Measurements from ENCODE around the gene PSPN.
"Not testable (repeated sequence)": the region's sequence is repeated elsewhere in the genome, so short reads cannot be mapped to it uniquely, and the experiment has no call there.

PSPN gene

DNA sequence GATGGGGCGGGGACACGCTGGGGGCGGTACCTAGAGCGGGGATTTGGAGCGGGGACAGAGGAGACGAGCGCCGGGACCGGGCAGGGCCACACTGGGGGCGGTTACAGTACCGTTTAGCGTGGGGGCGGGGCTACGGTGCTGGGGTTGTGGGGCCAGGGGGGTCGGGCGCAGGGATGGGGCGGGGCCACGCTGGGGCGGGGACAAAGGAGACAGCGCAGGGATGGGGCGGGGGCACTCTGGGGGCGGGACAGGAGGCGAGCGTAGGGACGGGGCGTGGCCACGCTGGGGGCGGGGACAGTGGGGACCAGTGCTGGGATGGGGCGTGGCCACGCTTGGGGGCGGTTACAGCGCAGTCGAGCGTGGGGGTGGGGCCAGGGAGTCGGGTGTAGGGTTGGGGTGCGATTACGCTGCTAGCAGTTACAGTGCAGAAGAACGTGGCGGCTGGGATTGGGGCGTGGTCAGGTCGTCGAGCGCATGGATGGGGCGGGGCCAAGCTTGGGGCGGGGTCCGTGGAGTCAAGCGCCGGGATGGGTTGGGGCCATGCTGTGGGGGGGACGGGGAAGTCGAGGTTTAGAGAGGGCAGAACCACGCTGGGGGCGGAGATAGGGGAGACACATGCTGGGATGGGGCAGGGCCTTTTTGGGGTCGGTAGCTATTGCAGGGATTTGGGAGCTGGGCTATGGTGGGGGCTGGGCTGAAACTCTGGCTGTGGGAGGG, 2.5 kb downstream of the PSPN start:
- DNase-seq (ENCODE audit: low read depth): peak; percentile 79

DNA sequence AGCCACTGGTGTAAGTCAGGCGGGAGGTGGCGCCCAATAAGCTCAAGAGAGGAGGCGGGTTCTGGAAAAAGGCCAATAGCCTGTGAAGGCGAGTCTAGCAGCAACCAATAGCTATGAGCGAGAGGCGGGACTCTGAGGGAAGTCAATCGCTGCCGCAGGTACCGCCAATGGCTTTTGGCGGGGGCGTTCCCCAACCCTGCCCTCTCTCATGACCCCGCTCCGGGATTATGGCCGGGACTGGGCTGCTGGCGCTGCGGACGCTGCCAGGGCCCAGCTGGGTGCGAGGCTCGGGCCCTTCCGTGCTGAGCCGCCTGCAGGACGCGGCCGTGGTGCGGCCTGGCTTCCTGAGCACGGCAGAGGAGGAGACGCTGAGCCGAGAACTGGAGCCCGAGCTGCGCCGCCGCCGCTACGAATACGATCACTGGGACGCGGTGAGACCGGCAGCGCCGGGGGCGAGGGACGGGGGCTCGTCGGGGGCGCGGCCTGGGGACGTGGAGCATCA, 3.1 kb downstream of the PSPN start, which contains the start of gene ALKBH7:
ALKBH7 (plus strand) TSS at position 201 of the 502 bp plus-strand sequence; CDS start at position 228, 27 bp downstream.
- DNase-seq (ENCODE audit: low read depth): peak; percentile 96

DNA sequence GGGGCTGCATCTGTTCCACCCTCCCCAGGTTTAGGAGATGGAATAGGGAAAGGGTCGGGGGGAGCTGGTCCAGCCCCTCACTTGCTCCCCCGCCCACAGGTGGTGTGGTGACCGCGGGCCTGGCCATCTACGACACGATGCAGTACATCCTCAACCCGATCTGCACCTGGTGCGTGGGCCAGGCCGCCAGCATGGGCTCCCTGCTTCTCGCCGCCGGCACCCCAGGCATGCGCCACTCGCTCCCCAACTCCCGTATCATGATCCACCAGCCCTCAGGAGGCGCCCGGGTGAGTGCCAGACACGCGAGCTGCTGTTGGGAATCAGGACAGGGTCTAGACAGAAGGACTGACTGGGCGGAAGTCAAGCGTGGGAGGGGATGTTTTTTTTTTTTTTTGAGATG, 11.4 kb downstream of the PSPN start:
- DNase-seq (ENCODE audit: low read depth): no peak

DNA sequence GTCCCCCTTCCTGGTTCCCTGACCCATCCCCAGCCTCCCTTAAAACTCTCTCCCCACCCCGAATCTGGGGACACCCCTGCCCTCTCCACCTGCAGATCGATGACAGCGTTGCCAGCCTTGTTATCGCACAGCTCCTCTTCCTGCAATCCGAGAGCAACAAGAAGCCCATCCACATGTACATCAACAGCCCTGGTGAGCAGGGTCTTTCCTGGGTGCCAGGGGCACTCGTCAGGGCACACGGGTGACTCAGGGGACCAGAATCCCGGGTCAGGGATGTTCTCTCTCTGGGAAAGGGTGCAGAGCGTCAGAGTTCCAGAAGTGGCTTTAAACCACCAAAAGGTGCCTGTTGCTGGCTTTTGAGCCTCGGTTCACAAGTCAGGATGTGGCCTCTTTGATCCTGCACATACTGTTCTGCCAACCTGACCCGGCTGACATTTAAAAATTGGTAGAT, 13.4 kb downstream of the PSPN start:
- no peak for DNase-seq (ENCODE audit: low read depth)

DNA sequence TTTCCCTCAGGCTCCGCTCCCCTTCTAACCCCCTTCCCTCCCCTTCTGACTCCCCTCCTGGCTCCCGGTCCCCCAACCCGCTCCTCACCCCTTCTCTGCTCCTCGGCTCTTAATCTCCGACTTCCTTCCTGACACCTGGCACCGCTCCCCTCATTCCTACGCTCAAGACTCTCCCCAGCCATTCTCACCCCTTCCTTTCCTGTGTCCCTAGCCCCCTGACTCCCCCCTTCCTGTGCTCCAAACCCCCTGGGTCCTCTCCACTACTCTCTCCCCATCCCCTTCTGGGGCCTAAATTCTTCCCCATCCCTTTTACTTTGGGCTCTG, 13.7 kb downstream of the PSPN start:
- DNase-seq (ENCODE audit: low read depth): no peak

DNA sequence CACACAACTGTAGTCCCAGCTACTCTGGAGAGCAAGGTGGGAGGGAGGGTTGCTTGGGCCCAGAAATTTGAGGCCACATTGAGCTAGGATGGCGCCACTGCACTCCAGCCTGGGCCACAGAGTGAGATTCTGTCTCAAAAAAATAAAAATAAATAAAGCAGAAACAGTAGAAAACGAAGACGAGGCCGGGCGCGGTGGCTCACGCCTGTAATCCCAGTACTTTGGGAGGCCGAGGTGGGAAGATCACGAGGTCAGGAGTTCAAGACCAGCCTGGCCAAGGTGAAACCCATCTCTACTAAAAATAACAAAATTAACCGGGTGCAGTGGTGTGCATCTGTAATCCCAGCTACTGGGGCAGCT, 14.9 kb downstream of the PSPN start:
- DNase-seq (ENCODE audit: low read depth): not testable (repeated sequence)

DNA sequence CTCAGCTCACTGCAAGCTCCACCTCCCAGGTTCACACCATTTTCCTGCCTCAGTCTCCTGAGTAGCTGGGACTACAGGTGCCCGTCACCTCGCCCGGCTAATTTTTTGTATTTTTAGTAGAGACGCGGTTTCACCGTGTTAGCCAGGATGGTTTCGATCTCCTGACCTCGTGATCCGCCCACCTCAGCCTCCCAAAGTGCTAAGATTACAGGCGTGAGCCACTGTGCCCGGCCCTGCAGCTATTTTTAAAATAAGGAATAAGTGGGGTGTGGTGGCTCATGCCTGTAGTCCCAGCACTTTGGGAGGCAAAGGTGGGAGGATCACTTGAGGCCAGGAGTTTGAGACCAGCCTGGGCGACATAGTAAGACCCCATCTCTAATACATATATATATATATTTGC, 15.3 kb downstream of the PSPN start:
- DNase-seq (ENCODE audit: low read depth): not testable (repeated sequence)

DNA sequence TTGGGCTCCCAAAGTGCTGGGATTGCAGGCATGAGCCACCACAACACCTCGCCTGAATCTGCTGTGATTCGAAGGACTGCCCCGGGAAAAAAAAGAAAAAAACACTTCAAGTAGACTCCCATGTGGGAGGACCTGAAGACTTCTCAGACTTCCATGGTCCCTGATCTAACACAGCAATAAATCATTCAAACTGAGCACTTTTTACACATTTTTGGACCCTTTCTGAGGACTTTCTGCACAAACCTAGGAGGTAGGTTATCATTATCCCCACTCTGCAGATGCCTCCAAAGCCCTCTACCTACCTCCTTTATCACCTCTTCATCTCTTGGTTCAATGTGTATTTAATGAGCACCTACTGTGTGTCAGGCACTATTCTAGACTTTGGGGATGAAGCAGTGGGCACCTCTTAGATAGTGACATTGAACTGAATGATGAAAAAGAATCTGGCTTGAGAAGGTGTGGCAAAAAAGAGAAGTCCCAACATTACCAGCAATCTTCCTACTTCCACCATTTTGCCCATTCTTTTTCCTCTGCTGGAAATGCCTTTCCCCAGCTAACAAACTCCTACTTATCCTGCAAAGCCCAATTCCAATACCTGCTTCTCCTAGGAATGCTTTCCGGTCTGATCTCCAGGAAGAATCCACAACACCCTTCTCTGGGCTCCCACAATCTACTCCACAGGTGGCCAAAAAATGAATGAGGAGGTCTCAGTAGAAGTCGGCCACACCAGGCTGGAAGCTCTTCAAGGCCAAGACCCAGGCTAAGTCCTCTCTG, 16.0 kb downstream of the PSPN start:
- DNase-seq (ENCODE audit: low read depth): no peak

DNA sequence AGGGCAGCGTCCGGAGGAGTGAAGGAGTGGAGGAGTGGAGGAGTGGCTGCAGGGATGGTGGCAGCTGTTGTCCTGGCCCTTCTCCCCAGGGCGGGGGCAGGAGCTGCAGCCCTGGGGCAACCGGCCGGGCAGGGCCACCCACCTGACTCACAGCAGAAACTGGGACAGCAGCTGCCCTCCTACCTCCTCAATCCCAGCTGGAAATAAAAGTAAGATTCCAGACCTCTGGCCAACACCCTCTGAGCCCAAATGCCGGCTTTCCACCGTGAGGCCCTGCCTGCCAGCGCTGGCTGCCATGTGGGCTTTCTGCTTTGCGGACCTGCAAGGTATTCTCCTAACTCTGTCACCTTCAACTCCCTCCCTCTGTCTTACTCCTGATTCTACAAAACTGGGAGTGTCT, 17.7 kb downstream of the PSPN start:
- no peak for DNase-seq (ENCODE audit: low read depth)

DNA sequence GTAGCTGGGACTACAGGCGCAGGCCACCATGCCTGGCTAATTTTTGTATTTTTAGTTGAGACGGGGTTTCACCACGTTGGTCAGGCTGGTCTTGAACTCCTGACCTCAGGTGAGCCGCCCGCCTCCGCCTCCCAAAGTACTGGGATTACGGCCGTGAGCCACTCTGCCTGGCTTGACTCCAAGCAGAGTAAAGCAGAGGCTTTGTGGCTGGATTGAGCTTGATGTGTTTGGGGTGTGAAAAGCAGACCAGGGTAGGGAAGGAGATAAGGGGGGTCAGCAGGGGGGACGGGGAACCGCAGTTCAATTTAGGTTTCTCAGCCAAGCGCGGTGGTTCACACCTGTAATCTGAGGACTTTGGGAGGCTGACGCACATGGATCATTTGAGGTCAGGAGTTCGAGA, 18.6 kb downstream of the PSPN start:
- no peak for DNase-seq (ENCODE audit: low read depth)

DNA sequence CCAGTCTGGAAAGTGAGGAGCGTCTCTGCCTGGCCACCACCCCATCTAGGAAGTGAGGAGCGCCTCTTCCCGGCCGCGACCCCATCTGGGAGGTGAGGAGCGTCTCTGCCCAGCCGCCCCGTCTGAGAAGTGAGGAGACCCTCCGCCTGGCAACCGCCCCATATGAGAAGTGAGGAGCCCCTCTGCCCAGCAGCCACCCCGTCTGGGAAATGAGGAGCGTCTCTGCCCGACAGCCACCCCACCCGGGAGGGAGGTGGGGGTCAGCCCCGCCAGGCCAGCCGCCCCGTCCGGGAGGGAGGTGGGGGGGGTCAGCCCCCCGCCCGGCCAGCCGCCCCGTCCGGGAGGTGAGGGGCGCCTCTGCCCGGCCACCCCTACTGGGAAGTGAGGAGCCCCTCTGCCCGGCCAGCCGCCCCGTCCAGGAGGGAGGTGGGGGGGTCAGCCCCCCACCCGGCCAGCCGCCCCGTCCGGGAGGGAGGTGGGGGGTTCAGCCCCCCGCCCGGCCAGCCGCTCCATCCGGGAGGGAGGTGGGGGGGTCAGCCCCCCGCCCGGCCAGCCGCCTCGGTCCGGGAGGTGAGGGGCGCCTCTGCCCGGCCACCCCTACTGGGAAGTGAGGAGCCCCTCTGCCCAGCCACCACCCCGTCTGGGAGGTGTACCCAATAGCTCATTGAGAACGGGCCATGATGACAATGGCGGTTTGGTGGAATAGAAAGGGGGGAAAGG, 20.3 kb downstream of the PSPN start:
- not testable (repeated sequence) for DNase-seq (ENCODE audit: low read depth)

DNA sequence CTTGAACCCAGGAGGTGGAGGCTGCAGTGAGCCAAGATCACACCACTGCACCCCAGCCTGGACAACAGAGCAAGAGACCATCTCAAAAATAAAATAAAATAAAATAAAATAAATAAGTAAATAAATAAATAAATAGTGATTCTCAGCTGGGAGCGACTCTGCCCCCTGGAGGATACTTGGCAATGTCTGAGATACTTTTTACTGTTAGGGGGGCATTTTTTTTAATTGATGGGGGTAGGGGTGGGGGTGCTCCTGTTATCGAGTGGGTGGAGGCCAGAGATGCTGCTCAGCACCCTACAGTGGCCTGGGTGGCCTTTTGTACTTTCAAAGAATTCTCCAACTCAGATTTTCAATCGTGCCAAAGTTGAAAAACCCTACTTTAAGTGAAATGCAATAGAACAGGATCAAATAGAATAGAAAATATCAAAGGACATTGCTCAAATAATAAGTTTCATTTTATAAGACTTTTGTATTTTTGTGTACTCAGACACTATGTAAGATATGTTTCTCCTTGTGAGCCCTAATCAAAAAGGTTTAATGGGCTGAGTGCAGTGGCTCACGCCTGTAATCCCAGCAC, 21.5 kb downstream of the PSPN start:
- DNase-seq (ENCODE audit: low read depth): no peak

DNA sequence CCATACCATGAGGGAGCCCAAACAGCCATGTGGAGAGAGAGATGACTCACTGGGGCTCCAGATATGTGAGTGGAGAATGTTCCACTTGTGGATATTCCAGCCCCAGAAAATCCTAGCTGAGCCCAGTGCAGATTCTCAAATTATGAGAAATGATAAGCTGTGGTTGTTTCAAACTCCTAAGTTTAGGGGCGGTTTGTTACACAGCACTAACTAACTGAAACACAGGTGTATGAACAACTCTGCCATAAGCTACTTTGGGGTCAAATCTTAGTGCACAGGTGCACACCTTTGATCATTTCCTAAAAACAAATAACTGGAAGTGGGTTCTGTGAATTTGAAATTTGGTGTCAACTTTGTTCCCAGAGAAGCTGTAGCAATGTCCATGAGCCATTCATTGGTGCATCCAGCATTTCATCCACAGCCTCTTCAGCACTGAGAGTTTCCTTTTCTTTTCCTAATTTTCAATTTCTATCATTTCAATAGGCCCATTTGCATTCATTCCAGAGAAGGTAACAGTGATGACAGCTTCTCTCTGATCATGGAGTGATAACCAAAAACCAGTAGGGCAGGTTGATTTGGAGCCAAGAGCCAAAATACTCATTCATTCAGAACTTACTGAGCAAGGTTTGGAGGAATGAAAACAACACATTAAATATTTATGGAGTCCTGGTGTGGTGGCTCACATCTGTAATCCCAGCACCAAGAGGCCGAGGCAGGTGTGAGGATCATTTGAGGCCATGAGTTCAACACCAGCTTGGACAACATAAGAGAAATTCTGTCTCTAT, 23.2 kb downstream of the PSPN start:
- no peak for DNase-seq (ENCODE audit: low read depth)

DNA sequence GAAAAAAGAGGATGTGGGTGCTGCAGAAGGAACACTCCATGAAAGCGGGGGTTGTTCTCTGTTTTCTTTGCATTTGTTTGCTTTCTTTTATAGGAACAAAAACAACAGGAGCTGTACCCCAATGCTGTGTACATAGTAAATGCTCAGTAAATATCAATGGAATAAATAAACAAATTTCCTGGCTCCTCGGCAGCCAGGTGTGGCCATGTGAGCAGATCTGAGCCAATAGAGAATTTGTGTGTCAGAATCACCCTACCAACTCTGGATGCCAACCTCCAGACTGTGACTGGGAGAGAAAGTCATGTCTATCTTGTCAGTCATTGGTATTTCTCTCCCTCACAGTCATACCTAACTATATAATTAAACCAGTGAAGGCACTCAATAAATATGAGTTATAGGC, 25.0 kb downstream of the PSPN start:
- DNase-seq (ENCODE audit: low read depth): no peak

DNA sequence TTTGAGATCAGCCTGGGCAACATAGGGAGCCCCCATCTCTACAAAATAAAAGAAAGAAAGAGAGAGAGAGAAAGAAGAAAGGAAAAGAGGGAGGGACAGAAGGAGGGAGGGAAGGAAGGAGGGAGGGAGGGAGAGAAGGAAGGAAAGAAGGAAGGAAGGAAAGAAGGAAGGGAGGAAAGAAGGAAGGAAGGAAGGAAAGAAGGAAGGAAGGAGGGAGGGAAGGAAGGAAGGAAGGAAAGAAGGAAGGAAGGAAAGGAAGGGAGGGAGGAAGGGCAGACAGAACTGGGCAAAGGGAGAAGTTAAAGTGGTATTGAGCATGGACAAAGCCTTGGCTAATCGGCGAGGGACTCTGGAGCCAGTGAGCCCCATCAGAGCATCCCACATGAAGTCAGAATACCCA, 26.5 kb downstream of the PSPN start:
- DNase-seq (ENCODE audit: low read depth): not testable (repeated sequence)

DNA sequence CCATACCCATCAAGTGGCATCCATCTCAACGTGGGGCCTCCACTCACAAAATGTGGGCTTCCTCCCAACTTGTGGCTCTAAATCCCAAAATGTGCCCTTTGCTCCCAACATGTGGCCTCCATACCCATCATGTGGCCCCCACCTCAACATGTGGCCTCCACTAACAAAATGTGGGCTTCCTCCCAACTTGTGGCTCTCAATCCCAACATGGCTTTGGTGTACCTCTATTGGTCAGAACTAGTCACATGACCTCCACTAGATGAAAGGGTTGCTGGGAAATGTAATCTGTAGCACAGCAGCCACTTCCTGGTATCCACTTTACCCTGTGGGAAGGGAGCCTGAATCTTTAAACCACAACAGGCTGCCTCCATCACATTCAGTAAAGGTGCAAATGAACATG, 32.3 kb downstream of the PSPN start:
- no peak for DNase-seq (ENCODE audit: low read depth)

DNA sequence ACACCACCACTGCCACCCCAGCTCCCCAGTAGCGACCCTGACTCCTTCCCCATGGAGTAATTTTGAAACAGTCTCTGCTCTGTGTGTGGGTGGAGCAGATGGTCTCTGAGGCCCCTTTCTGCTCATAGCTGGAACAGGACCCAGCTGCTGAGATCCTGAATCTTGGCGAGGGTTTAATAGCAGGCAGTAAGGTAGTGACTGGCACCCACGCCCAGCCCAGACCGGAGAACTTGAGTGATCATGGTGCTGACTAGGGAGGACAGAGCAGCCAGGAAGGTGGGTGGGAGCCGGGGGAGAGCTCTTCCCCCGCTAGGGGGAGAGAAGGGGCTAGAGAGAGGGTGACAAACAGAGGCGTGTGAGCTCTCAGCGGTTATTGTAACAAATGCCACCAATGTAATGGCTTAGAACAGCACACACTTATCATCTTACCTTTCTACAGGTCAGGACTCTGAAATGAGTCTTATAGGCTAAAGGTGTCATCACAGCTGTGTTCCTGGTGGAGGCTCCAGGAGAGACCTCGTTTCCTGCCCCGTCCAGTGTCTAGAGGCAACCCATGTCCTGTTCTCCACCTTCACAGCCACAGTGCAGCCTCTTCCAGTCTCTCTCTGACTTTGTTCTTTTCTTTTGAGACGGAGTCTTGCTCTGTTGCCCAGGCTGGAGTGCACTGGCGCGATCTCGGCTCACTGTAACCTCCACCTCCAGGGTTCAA, 35.1 kb downstream of the PSPN start:
- DNase-seq (ENCODE audit: low read depth): no peak

DNA sequence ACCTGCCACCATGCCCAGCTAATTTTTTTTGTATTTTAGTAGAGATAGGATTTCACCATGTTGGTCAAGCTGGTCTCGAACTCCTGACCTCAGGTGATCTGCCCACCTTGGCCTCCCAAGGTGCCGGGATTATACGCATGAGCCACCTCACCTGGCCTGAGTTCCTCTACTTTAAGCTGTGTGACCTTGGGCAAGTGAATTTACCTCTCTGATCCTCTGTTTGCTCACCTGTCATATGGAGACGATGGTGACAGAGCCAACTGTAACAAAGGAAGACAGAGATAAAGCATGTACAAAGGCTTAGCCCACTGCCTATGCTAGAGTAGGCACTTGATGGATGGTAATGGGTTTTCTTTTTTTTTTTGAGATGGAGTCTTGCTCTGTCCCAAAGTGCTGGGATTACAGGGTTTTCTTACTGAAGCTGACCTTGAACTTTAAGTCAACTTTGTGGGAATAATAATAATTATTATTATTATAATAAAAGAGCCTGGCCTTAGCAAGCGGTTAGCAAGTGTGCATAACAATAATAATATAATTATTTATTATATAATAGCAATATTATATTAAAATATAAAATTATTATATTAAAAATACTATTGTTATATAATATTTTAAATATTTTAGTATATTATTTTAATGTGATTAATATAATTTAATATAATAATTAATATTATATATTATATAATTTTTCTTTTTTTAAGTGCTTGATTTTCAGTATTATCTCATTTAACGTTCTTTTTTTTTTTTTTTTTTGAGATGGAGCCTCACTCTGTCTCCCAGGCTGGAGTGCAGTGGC, 41.0 kb downstream of the PSPN start:
- no peak for DNase-seq (ENCODE audit: low read depth)

DNA sequence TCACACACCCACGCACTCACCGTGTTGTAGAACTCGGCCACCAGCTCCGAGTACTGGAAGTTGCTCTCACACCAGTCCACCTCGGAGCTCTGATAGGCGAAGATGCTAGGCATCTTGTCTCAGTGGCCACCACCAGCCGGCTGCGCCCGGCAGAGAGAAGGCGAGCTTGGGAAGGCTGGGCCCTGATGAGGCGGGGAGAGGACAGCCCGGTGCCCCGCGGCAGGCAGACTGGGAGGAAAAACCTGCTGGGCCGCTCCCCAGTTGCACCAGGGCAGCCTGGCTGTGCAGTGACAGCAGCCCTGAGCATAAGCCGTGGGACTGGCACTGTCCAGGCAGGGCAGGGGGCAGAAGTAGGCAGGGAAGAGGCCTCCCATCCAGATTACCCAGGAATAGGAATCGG, 42.3 kb downstream of the PSPN start, which contains the start of gene ACER1:
ACER1 (minus strand) TSS at position 174 of the 400 bp plus-strand sequence; CDS start at position 113, 61 bp downstream.
- no peak for DNase-seq (ENCODE audit: low read depth)

DNA sequence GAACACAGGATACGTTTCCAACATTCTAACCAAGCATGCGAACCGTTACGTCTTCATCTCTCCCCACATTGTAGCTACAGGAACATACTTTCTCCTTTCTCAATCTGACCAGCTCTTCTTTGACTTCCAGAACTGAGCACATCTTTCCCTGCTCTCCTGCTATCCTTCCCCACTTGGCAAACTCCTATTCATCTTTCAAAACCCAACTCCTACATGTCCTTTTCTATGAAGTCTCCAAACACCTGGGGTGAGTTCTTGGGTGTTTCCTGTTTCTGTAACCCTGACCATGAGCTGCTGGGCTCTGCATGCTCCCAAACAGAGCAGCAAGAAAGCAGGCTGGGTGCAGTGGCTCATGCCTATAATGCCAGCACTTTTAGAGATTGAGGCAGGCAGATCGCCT, 48.9 kb downstream of the PSPN start:
- no peak for DNase-seq (ENCODE audit: low read depth)

Data from HS-5 (cell line).